Measurements from ENCODE around the gene ABTB2.

- no peak for TF ChIP-seq POLR2A (IDR thresholded peaks at IDR 0.05; ENCODE audit: low read length)
- no peak for TF ChIP-seq GATA1 (IDR thresholded peaks at IDR 0.05; ENCODE audit: low read depth, low read length)
These were observed 86.1 kb downstream of the ABTB2 start for GRCh38 chr11:34271727-34272126.
